Liver (tissue), 9 donors: ENCODE data around the gene CARMIL1. TPM values are rescaled to one million over a fixed set of nuclear protein-coding genes. Genes with fewer than 3 reads are reported as not detected.

Experiments
- DNase-seq: peaks from one replicate; pipeline ENCODE4 v3.0.0-alpha.2; 2017; ENCODE audit warnings: low spot score
- H3K27ac ChIP-seq, 2 donors: one replicate each; pipeline ENCODE4 v1.7.0; 2013; ENCODE audit warnings: inconsistent platforms in 2 of 2, low read length in 2 of 2, control low read depth in 1 of 2, low read depth in 1 of 2, mild to moderate bottlenecking in 1 of 2
- H3K27me3 ChIP-seq, 4 donors: one replicate each; pipeline versions ENCODE4 v1.6.1 to v1.7.0; 2013; ENCODE audit warnings: low read length in 3 of 4, inconsistent platforms in 1 of 4, mild to moderate bottlenecking in 1 of 4, moderate library complexity in 1 of 4; ENCODE audit not compliant: control insufficient read depth in 4 of 4, insufficient read depth in 4 of 4
- H3K36me3 ChIP-seq, 4 donors: one replicate each; pipeline versions ENCODE4 v1.6.1 to v1.7.0; 2013; ENCODE audit warnings: low read length in 3 of 4, mild to moderate bottlenecking in 3 of 4, low read depth in 1 of 4, moderate library complexity in 1 of 4; ENCODE audit not compliant: control insufficient read depth in 4 of 4, insufficient read depth in 3 of 4
- H3K4me1 ChIP-seq, 4 donors: one replicate each; pipeline versions ENCODE4 v1.6.1 to v1.7.0; 2013; ENCODE audit warnings: low read length in 3 of 4, mild to moderate bottlenecking in 3 of 4, moderate library complexity in 1 of 4; ENCODE audit not compliant: control insufficient read depth in 4 of 4, insufficient read depth in 4 of 4
- H3K4me3 ChIP-seq, 3 donors: one replicate each; pipeline versions ENCODE4 v1.6.1 to v1.7.0; 2013; ENCODE audit warnings: low read length in 3 of 3, control low read depth in 1 of 3, low read depth in 1 of 3, mild to moderate bottlenecking in 1 of 3
- H3K9ac ChIP-seq, 2 donors: one replicate each; pipeline ENCODE4 v1.7.0; 2013; ENCODE audit warnings: low read length in 2 of 2, mild to moderate bottlenecking in 2 of 2, moderate library complexity in 2 of 2, control low read depth in 1 of 2, low read depth in 1 of 2
- H3K9me3 ChIP-seq, 4 donors: one replicate each; pipeline versions ENCODE4 v1.6.1 to v1.7.0; 2013; ENCODE audit warnings: low read length in 3 of 4; ENCODE audit not compliant: control insufficient read depth in 4 of 4
- EGR1 ChIP-seq, 2 donors: IDR thresholded peaks; 2 replicates each; pipeline ENCODE4 v1.6.1; 2016 to 2018; ENCODE audit warnings: antibody characterized with exemption in 2 of 2, low read depth in 2 of 2
- FOXA1 ChIP-seq: IDR thresholded peaks from 2 replicates; pipeline ENCODE4 v1.6.1; 2016; ENCODE audit warnings: antibody characterized with exemption
- FOXA2 ChIP-seq: IDR thresholded peaks from 2 replicates; pipeline ENCODE4 v1.6.1; 2016; ENCODE audit warnings: antibody characterized with exemption
- HNF4A ChIP-seq, 2 donors: conservative IDR thresholded peaks; 2 replicates each; pipeline ENCODE4 v1.6.1; 2016; ENCODE audit warnings: antibody characterized with exemption in 2 of 2, mild to moderate bottlenecking in 2 of 2
- HNF4G ChIP-seq: IDR thresholded peaks from 2 replicates; pipeline ENCODE4 v1.6.1; 2016; ENCODE audit warnings: antibody characterized with exemption
- RAD21 ChIP-seq, 2 donors: IDR thresholded peaks; 2 replicates each; pipeline ENCODE4 v1.6.1; 2016; ENCODE audit warnings: antibody characterized with exemption in 2 of 2, mild to moderate bottlenecking in 2 of 2
- RXRA ChIP-seq, 2 donors: IDR thresholded peaks; 2 replicates each; pipeline ENCODE4 v1.6.1; 2017 to 2018; ENCODE audit warnings: antibody characterized with exemption in 2 of 2, mild to moderate bottlenecking in 1 of 2
- TAF1 ChIP-seq: conservative IDR thresholded peaks from 2 replicates; pipeline ENCODE4 v1.6.1; 2016; ENCODE audit warnings: antibody characterized with exemption, mild to moderate bottlenecking
- YY1 ChIP-seq: IDR thresholded peaks from 2 replicates; pipeline ENCODE4 v1.6.1; 2016; ENCODE audit warnings: antibody characterized with exemption, mild to moderate bottlenecking
- WGBS: extraction: QIAGEN DNeasy Blood & Tissue Kit; methylation state at CpG from one replicate; pipeline ENCODE4 v1.1.7; 2013; 5-methylcytosine and 5-hydroxymethylcytosine counted together
- polyA plus RNA-seq, 2 donors: library from polyadenylated mRNA; stranded (reverse) in 1 of 2; unstranded in 1 of 2; fragments of 200-250 nt in 1 of 2; fragments of >200 nt in 1 of 2; fragmentation: Nextera tagmentation in 1 of 2; extraction: Ambion mirVana in 1 of 2; gene quantifications; one replicate each; pipeline versions ENCODE4 v1.2.1 to v1.2.3, GENCODE V29; 2013 to 2015
- total RNA-seq, 2 donors: library from RNA; depleted of rRNA; stranded (reverse); fragments of >200 nt; gene quantifications; one replicate each; pipeline ENCODE4 v1.2.3, GENCODE V29; 2014
- TF ChIP-seq, protein P1 (sequence below): IDR thresholded peaks from 2 replicates; pipeline ENCODE4 v1.6.1; 2016; ENCODE audit warnings: antibody characterized with exemption
- TF ChIP-seq, protein P2 (sequence below): IDR thresholded peaks from 2 replicates; pipeline ENCODE4 v1.6.1; 2016; ENCODE audit warnings: antibody characterized with exemption
- TF ChIP-seq, protein P3 (sequence below): IDR thresholded peaks from 2 replicates; pipeline ENCODE4 v1.6.1; 2016; ENCODE audit warnings: antibody characterized with exemption
- TF ChIP-seq, protein P4 (sequence below): fragments of 150-350 bp; IDR thresholded peaks from 2 replicates; pipeline ENCODE4 v1.5.1; 2017; ENCODE audit warnings: improper control_type of control experiment, low read depth, low read length; ENCODE audit not compliant: missing input control
- donor health status: healthy.
- donor health status: healthy.
- donor health status: healthy.
- donor health status: healthy.
- donor health status: healthy.

The CARMIL1 gene
- total and polyA plus RNA-seq, 4 donors, result 1.4 to 9.5 (median 3.5) TPM

DNA sequence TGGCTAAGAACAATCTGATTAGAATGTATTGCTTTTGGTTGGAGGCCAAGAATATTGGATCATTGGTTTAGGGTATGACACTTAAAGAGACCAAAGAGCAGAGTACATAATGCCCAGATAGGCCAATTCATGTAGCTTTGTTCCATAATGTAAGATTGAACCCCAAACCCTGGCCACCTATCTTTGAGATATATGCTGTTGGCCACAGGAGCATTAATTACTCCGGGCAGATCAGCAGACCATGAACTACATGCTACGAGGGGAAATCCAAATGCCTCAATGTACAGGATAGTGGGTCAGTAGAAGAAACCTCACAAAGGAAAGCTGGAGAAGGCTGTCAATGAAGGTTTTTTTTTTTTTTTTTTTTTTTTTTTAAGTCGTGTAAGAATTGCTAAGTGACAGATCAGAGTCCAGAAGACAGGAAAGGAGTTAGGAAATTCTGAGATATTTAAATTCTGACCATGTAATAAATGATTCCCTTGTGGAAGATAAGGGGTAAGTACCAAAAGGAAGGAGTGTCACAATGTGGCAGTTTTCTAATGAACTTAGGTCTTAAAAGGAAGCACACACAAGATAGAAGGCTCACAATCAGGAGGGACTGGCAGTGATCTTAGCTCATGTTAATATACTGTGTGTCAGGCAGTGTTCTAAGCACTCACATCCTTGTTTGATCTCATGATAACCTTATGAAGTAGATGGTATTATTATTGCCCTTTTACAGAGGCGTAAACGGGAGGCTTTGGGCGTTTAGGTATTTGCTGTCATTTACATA lies 61.4 kb downstream of the CARMIL1 start (continued):
- TF ChIP-seq, protein P1, sequence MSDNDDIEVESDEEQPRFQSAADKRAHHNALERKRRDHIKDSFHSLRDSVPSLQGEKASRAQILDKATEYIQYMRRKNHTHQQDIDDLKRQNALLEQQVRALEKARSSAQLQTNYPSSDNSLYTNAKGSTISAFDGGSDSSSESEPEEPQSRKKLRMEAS, result no peak
- TF ChIP-seq HNF4A (conservative IDR thresholded peaks at IDR 0.05) (no peak), HNF4G (no peak), RXRA (IDR thresholded peaks at IDR 0.05) (no peak), FOXA2 (no peak), RAD21 (IDR thresholded peaks at IDR 0.05) (no peak), TAF1 (no peak)

DNA sequence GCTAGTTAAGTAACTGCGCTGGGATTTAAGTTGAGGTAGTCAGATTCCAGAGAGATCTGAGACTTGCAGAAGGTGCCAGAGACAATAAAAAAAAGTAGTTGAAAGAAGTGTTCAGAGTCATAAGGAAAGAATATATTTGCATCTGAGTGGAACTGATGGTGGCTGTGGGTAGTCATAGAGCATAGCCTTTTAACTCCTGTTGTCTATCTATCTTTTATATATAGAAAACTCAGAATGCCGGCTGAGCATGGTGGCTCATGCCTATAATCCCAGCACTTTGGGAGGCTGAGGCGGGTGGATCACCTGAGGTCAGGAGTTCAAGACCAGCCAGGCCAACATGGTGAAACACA lies 62.0 kb downstream of the CARMIL1 start:
- Histone ChIP-seq H3K36me3 (no peaks in the 10 kb centered on the region), H3K27me3 (no peaks in the 10 kb centered on the region), H3K4me3 (no peak overlapping the region), H3K9me3 (no peaks in the 10 kb centered on the region), H3K9ac (no peak overlapping the region), H3K27ac (no peak overlapping the region), H3K4me1 (no peaks in the 10 kb centered on the region)
- TF ChIP-seq YY1, result no peak
- TF ChIP-seq, protein P2, sequence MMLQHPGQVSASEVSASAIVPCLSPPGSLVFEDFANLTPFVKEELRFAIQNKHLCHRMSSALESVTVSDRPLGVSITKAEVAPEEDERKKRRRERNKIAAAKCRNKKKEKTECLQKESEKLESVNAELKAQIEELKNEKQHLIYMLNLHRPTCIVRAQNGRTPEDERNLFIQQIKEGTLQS, result no peak
- no peak for TF ChIP-seq FOXA2
- TF ChIP-seq, protein P3, sequence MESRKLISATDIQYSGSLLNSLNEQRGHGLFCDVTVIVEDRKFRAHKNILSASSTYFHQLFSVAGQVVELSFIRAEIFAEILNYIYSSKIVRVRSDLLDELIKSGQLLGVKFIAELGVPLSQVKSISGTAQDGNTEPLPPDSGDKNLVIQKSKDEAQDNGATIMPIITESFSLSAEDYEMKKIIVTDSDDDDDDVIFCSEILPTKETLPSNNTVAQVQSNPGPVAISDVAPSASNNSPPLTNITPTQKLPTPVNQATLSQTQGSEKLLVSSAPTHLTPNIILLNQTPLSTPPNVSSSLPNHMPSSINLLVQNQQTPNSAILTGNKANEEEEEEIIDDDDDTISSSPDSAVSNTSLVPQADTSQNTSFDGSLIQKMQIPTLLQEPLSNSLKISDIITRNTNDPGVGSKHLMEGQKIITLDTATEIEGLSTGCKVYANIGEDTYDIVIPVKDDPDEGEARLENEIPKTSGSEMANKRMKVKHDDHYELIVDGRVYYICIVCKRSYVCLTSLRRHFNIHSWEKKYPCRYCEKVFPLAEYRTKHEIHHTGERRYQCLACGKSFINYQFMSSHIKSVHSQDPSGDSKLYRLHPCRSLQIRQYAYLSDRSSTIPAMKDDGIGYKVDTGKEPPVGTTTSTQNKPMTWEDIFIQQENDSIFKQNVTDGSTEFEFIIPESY, result no peak
- TF ChIP-seq EGR1 (IDR thresholded peaks at IDR 0.05; ENCODE audit: low read depth in 2 of 2), result no peak
- TF ChIP-seq, protein P1, result no peak
- no peak for TF ChIP-seq HNF4A (conservative IDR thresholded peaks at IDR 0.05)
- no peak for DNase-seq
- 84% methylated on average over 3 of the region's 3 CpGs for WGBS

DNA sequence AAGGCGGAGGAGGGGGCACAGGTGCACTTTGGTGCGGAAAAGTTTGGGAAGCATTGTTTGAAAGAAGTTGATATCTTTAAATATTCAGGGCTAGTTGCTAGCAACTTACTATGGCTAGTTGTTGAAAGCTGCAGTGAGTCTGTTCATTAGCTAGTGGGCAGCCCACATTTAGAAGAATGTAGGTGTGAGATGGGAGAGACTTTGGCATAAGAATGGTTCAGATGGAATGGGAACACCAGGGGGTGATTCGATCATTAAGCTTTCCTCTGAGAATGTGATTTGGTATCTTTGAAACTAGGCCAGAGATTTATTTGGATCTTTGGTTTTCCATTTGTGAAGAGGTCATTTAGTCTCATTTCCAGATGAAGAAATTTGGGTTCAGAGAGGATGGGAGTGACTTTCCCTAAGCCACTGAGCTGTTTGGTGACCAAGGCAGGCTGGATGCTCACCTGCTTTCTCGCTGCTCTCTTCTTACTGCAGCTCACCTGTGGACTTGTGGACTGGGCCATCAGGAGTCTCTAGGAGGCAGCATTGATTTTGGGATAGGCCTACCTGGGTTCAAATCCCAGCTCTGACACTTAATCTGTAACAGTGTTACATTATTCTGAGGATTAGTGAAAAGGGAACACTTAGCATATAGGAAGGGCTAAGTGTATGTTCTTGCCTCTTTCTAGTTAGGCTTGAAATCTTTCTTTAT lies 62.9 kb downstream of the CARMIL1 start:
- Histone ChIP-seq H3K4me3 (no peak overlapping the region), H3K4me1 (no peaks in the 10 kb centered on the region), H3K9me3 (no peaks in the 10 kb centered on the region), H3K9ac (no peak overlapping the region), H3K36me3 (no peaks in the 10 kb centered on the region), H3K27me3 (no peaks in the 10 kb centered on the region), H3K27ac (no peak overlapping the region)
- DNase-seq, result no peak
- 95% methylated on average over 4 of the region's 4 CpGs for WGBS
- TF ChIP-seq FOXA1 (no peak), EGR1 (IDR thresholded peaks at IDR 0.05; ENCODE audit: low read depth in 2 of 2) (no peak), RAD21 (IDR thresholded peaks at IDR 0.05) (no peak), HNF4A (conservative IDR thresholded peaks at IDR 0.05) (no peak)
- TF ChIP-seq, protein P4, sequence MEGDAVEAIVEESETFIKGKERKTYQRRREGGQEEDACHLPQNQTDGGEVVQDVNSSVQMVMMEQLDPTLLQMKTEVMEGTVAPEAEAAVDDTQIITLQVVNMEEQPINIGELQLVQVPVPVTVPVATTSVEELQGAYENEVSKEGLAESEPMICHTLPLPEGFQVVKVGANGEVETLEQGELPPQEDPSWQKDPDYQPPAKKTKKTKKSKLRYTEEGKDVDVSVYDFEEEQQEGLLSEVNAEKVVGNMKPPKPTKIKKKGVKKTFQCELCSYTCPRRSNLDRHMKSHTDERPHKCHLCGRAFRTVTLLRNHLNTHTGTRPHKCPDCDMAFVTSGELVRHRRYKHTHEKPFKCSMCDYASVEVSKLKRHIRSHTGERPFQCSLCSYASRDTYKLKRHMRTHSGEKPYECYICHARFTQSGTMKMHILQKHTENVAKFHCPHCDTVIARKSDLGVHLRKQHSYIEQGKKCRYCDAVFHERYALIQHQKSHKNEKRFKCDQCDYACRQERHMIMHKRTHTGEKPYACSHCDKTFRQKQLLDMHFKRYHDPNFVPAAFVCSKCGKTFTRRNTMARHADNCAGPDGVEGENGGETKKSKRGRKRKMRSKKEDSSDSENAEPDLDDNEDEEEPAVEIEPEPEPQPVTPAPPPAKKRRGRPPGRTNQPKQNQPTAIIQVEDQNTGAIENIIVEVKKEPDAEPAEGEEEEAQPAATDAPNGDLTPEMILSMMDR, result no peak
